Brain pericyte (primary cell): ENCODE results near the gene FRAS1.
"Not testable (repeated sequence)": the region's sequence is repeated elsewhere in the genome, so short reads cannot be mapped to it uniquely, and the experiment has no call there.

Experiments
- DNase-seq: peaks from one replicate; pipeline ENCODE4 v3.0.0-alpha.2; 2012; ENCODE audit warnings: low read depth, low spot score

The FRAS1 gene

DNA sequence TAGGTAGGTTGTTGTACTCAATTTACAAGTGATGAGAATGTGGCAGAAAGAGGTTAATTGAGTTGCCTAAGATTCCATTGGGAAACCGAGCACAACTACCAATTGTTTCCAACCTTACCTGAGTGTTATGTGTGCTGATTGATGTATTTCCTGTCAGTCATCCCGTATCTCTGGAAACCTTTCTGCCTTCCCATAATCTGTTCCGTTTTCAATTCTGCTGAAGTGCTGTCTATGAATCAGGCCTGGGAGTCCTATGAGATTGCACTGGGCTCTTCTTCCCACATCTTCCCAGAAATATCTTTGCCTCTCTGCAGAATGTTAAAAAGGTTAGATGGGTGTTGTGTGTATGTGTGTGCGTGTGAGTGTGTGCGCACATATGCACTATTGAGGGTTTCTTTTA, 264.9 kb downstream of the FRAS1 start:
- no peak for DNase-seq

DNA sequence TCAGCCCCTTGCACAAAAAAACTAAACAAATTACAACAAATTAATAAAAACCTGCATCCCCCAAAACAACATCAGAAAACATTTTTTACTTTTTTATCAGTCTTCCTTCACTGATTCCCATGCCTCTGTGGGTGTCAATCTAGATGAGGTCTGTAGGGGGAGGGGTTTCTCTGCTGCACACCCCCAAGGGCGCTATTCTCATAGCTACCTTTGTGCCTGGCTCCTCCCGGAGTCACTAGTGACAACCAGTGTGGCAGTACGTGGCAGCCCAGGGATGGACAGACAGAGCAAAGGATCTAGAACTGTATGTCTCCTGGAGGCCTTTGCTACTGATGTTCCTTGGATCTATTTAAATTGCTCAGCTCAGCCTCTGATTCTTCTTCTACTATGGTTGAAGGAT, 266.3 kb downstream of the FRAS1 start:
- no peak for DNase-seq

DNA sequence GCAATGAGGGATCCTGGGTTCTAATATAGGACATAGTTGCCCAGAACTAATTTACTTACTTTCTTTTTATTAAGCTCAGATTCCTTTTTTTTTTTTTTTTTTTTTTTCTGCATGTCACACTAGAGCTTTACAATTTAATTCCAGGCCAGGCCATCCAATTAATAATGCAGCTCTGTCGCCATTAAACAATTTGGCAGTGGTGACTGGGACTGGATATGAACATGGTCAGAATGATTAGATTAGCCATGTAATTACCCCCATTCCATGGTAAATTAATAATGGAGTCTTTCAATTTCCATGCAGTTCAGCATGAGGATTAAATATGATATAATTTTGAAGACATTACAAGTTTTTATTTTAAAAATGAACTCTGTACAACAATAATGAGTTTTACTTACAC, 267.5 kb downstream of the FRAS1 start:
- no peak for DNase-seq

DNA sequence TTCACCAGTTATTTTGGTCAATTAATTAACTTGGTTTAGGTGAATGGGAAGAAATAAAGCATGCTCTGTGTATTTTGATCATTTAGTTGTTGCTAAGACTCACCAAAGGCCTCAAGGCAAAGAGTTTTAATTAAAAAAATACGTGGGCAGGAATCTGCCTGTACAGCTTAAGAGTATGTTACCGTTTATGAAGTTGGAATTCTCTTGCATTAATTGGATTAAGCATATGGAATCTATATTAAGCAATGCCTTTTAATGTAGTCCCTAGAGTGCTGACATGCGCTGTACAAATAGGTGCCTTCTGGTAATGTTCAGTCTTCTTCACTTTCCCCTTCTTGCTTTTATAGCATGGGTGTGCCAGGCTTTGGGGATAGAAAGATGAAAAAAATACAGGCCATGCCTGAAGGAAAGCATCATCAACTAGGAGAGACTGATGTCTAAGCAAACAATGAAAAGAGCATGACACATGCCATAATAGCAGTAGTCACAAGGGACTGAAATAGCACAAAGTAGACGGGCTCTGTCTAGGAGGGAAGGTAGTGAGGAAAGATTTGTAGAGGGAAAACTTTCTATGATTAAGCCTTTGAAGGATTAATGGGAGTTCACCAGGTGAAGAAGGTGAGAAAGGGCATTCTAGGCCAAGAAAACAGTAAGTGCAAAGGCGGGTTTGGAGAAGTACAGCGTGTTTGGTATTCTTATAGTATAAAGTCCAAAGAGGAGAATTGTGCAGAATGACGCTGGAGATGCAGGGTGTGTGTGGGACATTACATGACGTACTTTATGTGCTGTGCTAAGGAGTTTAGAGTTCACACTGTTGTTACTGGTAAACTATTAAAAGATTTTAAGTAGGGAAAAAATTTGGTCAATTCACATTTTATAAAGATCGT, 268.4 kb downstream of the FRAS1 start:
- no peak for DNase-seq

DNA sequence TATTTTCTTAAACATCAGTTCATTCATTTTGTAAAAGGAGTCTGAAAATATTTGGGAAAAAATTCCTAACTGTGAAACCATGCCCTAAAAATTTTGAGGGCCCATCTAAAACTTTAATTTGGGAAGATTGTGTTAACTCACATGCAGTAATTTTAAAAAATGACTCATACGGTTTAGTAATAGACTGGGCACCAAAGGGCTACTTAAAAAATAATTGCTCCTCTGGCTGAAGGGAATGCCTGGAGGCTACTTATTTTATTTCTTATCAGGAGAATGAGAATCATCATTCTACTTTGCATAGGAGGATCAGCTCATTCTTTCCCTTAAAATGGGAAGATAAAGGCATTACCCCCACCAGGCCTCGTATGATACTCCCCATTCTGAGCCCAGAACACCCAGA, 271.5 kb downstream of the FRAS1 start:
- DNase-seq = not testable (repeated sequence)

DNA sequence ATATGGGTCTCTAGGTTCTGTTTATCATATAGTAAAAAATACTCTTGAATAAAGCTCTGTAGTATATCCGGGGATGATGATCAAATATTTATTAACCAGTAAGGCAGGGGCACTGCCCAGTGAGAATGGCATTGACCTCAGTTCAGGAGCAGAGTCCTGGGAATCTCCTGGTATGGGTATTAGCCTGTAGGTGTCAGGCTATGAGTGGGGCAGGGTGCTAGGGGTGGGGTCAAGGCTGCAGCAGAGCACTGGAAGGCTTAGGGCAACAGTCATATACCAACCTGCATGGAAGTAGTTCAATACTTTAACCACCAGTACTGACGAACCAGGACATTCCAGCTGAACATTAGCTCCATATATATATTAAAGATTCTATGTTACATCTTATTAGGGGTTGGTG, 274.1 kb downstream of the FRAS1 start:
- no peak for DNase-seq

DNA sequence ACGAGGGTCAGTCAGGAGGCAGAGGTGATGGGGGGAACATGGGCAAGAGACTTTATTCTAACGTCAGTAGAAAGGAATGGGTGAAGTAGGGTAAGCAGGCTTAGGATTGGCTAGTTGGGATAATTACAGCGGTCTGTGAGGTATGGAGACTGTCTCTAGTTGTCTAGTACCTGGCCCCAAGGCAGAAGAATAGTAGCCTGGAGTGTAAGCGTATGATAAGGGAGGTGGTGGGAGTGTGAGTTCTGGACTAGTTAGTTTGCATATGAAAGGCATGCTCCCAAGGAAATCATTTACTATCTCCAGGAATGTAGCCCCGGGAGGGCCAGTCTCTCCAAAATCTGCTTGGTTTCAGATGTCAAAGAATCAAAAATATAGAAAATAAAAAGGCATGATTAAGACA, 274.8 kb downstream of the FRAS1 start:
- DNase-seq = no peak

DNA sequence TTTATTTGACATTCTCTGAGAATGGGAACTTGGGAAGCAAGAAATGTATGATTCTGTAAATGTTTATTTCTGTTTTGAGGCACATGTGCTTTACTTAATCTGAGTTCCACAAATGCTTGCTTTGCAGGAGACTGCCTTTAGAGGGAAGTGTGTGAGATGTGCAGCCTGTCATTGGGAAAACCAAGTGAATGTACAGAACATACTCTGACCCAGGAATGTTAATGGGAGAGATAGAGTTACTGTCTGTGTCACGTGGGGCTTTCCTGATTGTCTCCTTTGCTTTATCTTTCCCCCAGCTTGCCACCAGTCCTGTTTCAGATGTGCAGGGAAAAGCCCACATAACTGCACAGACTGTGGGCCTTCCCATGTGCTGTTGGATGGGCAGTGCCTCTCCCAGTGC, 275.9 kb downstream of the FRAS1 start:
- no peak for DNase-seq

DNA sequence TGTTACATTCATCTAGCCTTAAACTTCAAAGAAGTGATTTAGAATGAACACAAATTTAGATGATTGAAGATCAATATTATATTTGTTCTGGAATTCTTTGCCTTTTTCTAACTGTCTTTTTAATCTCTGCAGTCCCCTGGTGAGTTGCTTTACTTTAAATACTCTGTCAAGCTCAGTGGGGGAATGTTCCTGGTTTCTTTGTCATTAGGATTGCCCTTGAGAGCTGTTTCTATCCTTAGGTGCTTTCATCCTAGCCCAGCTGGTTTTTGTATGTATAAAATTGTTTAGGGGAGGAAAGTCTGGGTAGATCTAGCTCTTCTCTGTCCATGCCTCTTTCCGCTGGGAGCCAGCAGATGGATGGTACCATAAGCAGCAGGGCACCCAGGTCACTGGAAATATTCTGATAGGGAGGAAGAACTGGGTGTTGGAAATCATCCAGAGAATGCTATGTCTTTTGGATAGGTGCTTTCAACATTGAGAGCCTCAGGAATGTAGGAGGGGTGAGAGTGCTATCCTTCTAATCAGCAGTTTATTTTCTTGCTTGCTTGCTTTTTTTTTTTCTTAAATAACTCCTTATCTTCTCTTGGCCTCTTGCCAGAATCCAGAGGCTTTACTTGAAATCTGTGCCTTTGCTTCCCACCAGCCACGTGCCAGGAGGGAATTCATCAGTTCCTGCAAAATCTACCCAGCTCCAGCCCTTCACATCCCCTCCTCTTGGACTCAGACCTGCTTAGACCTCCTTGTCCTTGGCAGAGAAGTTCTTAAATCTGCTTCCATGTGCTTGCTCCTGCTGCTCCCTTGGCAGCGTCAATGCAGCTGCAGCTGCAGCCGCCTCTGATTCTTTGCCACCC, 279.2 kb downstream of the FRAS1 start:
- no peak for DNase-seq

DNA sequence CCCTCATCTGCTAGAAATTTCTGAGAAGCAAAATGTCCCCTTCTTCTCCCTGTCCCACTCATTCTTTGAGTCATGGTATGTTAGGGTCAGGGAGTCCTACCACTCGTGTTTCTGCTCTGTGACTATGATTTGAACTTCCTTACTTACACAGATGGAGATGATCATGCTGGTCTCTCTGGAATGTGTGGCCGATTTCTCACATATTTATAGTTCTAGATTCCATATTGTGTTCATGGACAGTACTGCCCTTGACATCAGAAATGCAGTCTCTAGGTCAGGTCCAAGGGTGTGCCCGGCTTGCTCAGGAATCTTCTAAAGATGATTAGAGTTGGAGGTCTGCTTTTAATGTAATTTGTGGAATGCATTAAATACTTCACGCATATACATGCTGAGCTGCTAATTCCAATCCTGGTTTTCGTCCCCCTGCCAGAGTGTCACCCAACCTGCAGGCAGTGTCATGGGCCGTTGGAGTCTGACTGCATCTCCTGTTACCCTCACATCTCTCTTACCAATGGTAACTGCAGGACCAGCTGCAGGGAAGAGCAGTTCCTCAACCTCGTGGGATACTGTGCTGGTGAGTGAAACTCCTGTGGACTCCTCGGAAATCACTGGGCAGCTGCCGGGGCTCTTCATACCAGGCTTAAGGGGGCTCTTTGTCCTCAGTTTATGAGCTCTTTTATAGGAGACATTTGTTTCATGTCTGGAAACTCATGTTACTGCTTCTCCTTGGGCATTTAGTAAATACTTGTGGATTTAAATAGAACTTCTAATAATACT, 280.3 kb downstream of the FRAS1 start:
- no peak for DNase-seq

DNA sequence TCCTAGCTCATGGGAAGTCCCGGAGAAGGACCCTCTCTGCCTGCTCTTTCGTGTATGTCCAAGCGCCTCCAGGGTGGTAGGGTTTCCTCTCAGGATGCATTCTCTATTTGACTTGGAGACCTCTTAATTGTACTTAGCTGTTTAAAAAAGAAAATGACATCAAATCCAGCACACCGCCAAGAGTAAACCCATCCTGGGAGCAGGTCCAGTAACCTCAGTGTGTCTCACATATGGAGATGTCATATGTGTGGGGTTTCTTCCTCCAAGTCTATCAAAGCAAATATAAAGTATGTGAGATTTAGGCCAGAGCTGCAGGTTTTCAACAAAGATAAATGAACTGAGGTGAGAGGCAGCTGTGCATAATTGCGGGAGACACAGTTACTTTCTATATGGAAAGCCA, 285.0 kb downstream of the FRAS1 start:
- DNase-seq = no peak

DNA sequence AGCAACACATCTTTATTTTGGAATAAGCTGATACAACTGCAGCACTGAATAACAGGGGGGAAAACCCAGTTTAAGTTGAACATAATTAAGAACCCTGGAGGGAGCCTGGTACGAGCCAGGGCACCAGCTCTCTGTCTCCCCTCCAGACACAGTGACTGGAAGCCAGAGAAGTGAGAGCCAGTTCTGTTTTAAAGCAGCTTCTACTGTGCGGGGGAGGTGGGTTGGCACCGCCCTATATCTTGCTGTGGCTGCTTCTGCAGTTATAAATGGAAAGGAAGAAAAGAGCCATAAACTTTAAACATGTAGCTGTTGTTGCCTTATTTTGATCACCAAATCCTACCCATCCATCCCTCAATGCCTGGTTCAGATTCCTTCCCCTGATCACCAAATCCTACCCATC, 286.6 kb downstream of the FRAS1 start:
- DNase-seq = no peak

DNA sequence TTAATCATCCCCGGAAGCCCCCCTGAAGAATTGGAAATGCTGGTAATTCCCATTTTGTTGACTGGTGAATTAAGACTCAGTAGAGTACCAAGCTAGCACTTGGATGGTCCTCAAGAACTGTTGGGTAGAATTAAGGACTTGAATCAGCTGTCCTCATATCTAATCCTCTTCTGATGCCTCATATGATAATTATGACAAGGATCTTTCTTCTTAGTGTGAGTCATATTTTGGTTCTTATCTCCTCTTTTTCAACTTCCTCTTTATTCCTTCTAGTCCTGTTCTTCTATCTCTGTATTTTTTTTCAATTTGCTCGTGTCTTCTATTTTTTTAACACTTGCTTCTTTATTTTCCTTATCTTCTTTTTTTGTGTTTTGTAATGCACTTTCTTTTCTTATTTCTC, 288.1 kb downstream of the FRAS1 start:
- DNase-seq = no peak

DNA sequence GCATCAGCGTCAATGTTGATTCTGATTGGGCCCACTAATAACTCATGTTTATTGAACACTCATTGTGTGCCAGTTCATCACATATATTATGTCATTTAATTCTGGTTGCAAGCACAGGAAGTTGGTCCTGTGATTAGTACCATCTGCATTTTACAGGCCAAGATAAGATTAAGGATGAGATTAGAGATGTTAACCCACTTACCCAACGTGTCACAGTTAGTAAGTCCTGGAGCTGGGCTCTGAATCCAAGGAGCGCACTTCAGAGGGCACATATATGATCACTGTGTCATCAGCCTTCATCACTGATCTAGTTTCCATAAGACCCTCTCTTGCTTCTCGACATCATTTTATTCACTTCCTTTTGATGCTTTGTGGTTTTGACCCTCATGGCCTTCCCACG, 289.1 kb downstream of the FRAS1 start:
- DNase-seq = no peak

DNA sequence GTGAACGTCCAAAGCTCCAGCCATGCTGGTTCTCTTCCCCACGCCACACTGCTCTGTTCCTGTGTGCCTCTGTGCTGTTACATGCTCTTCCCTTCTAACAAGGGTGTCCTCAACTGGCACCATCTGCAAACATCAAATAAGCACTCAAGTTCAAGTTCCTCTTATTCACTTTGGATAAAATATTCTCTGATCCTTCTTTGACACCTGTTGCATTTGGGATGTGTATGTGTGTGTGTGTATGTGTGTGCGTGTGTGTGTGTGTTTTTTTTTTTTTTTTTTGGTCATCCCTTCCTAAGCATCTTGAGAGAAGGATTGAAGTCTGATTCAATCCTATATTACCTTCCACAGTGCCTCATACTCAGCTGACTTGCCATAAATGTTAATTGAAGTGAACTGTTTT, 290.4 kb downstream of the FRAS1 start:
- DNase-seq = no peak

DNA sequence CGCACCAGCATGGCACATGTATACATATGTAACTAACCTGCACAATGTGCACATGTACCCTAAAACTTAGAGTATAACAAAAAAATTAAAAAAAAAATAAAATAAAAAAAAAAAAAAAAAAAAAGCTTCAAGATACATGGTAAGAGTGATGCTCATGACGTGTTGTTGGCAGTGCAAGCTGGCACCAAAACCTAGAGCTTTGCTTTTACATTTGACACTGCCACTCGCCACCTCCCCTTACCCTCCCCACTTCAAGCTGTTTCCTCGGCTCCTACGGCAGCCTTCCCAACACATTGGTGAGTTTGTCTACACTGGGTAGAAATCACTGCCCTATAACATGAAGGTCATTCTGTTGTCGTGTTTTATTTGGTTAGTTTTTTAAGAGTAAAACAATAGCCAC, 296.8 kb downstream of the FRAS1 start:
- no peak for DNase-seq

DNA sequence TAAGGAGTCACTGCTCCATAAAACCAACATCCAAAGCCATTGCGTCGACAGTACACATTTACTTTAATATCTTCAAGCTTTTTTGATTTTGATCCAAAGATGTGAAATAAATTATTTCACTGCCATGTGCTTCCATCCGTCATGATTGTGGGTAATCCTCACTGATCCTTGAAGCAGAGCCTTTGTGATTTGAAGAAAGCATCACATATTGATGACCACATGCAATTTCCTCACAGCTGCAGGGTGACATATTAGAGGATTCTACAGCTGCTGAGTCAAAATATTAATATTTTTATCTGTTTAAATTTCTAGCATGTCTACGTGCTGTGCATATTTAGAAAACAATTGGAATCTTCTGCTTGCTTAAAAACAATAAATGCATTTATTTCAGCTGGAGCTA, 297.7 kb downstream of the FRAS1 start:
- no peak for DNase-seq

DNA sequence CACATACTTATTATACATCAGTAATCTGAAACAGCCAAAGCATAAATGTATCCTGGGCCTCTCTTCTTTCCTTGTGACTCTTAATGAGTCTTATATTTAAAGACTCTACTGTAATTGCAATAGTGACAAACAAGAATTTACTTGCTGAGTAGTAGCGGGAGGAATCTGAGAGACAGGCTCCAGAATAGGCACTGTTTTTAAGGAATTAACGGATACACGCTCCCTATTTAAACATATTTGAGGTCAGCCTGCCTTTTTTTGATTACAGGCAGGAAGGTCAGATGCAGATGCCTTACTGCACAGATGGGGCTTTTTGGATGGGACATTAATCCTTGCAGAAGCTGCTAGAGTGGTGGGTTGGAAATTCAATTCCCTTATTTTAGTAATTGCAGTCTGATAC, 298.2 kb downstream of the FRAS1 start:
- DNase-seq = no peak

DNA sequence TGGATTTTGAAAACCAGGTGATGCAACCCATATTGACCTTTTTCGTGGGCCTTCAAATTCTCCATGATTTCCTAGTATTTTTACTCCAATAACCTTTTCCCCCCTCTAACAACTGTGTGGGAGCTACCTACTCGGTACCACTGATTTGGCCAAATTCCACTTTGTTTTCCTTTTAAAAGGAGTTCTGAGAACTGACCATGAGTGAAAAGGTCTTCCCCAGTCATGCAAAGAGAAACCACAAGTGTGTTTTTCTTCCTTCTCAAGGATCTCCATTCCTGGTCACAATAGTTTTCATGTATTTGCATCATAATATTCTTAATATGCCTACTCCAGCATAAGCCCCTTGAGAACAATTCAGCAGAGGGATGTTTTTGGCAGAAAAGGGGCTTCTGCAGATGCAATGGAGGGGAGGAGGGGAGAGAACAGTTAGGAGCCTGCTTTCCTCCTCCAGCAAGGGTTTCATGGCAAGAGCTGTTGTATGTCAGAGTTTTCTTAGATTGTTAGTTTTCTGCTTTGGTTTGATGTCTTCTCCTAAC, 299.2 kb downstream of the FRAS1 start:
- DNase-seq = no peak

DNA sequence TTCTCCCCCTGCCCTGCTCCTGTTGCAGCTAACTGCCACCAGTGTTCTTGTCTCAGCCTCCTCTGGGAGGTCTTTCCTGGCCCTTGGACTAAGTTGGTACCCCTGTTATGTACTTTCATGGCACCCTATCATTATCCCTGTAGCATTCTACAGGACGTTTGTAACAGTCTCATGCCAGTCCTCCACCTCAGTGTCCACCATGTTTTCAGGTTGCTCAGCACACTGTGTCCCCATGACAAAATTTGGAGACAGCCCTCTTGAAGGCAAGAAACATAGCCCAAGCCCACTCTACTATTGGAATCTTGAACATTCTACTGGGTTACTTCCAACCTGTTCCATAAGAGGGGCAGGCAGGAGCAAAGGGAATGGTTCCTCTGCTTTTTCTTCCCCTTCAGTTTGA, 300.0 kb downstream of the FRAS1 start:
- DNase-seq = no peak

DNA sequence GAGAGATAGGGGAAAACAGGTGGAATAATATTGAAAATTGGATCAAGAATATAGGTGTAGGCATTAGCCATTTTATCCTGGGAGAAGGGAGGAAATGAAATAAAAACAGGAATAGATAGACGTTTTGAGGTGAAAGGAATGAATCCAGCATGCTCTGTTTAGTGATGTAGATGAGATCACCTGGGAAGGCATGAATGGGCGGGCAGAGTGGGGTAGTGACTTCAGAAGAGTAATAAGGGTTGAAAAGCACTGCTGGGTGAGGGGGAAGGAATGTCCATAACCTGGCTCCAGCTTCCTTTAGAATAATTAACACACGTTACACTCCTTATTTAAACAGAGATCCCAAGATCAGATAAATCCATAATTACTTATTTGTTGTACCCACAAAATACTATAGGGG, 303.3 kb downstream of the FRAS1 start:
- no peak for DNase-seq

DNA sequence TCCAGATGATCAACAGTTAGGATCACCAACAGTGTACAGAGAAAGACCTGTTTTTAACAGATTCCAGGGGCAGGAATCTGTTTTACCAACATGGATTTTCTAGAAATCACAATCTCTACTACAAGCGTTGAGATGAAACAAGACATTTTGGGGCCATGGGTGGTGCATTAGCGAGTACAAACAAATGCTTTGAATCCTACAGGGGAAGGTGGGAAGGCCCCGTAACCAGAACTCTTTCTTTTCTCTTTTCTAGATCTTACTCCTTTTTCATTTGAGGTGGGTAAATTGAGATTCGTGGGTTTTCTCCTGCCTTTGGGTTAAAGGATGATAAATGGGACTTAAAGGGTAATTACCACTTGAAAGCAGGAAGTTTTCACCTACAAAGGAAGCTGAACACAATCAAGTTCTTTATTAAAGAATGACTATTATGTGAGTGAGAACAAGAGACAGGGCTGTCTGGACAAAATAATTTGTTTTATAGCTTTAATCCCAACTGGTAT, 304.5 kb downstream of the FRAS1 start:
- DNase-seq = no peak
